ENCODE measurements around the gene HAVCR2.

Gene HAVCR2

GRCh38 chr5:157066080-157066479, 42.8 kb downstream of the HAVCR2 start:
- no peak for TF ChIP-seq CTCF (IDR thresholded peaks at IDR 0.05)

- no peak for TF ChIP-seq CTCF (IDR thresholded peaks at IDR 0.05)
Measured at GRCh38 chr5:157063776-157064430, 44.9 kb downstream of the HAVCR2 start.

GRCh38 chr5:157059891-157060290, 49.0 kb downstream of the HAVCR2 start:
- no peak for TF ChIP-seq CTCF (IDR thresholded peaks at IDR 0.05)

- no peak for TF ChIP-seq CTCF (IDR thresholded peaks at IDR 0.05)
Measured at GRCh38 chr5:157059093-157059539, 49.7 kb downstream of the HAVCR2 start, which contains the start of gene HAVCR1. Gene HAVCR1 (minus strand): TSS chr5:157059116. CDS start chr5:157057943, 1,173 bp downstream.

GRCh38 chr5:157057459-157058370, 51.1 kb downstream of the HAVCR2 start:
- TF ChIP-seq CTCF (IDR thresholded peaks at IDR 0.05): no peak

- TF ChIP-seq CTCF (IDR thresholded peaks at IDR 0.05): no peak
Measured at GRCh38 chr5:157051604-157052245, 57.1 kb downstream of the HAVCR2 start.

- TF ChIP-seq CTCF (IDR thresholded peaks at IDR 0.05): no peak
Measured at GRCh38 chr5:157050050-157050449, 58.8 kb downstream of the HAVCR2 start.
